Dendritic cell treated with granulocyte-macrophage colony-stimulating factor and Interleukin-4, amounts not matched to agents 40 ng/mL and 50 ng/mL, for 4 days (primary cell): ENCODE data around the gene PLEKHD1.
A peak's percentile ranks its signal among the peaks of the same experiment; 100 is the strongest.

ENCODE experiments used
- H3K27ac Mint-ChIP-seq: one replicate; pipeline ENCODE4 v1.8.0; 2022; ENCODE audit warnings: mild to moderate bottlenecking, mixed read lengths
- H3K27me3 Mint-ChIP-seq: one replicate; pipeline ENCODE4 v1.8.0; 2022; ENCODE audit warnings: mild to moderate bottlenecking, mixed read lengths
- H3K36me3 Mint-ChIP-seq: one replicate; pipeline ENCODE4 v1.8.0; 2022; ENCODE audit warnings: low read depth, mixed read lengths
- H3K4me1 Mint-ChIP-seq: one replicate; pipeline ENCODE4 v1.8.0; 2022; ENCODE audit warnings: low read depth, mixed read lengths
- H3K4me3 Mint-ChIP-seq: one replicate; pipeline ENCODE4 v1.8.0; 2022; ENCODE audit warnings: mild to moderate bottlenecking, moderate library complexity, mixed read lengths
- H3K9me3 Mint-ChIP-seq: one replicate; pipeline ENCODE4 v1.8.0; 2022; ENCODE audit warnings: mixed read lengths
- intact Hi-C: fragments of 100-400 bp; cut with micrococcal nuclease; formaldehyde crosslinking; loops from one replicate; pipeline ENCODE4 v1.15.0; 2022

The PLEKHD1 gene

DNA sequence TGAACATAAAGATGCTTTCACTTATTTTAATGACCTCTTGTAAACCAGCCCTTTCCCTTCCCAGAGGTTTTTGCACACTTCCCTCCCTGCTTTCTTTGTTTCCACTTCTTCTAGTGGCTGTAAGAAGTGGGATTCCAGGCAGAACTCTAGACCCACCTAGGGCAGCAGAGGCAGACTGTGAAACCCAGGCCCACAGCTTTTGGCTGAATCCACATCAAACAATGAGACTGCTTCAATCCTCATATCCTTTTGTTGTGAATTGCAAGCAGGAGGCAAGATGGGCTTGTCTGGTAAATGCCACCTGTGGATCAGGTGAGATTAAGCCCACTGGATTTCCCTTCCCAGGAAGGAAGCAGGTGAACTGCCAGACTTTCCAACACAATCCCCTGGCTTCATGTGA, 77.4 kb downstream of the PLEKHD1 start:
- intact Hi-C loops, result no loop called here
- H3K4me3 Mint-ChIP-seq, result no peak overlapping the region
- H3K4me1 Mint-ChIP-seq, result no peaks in the 10 kb centered on the region
- H3K36me3 Mint-ChIP-seq, result no peaks in the 10 kb centered on the region
- H3K9me3 Mint-ChIP-seq, result no peaks in the 10 kb centered on the region
- H3K27me3 Mint-ChIP-seq, result peaks cover 61% of the 10 kb centered on the region
- H3K27ac Mint-ChIP-seq, result no peak overlapping the region

DNA sequence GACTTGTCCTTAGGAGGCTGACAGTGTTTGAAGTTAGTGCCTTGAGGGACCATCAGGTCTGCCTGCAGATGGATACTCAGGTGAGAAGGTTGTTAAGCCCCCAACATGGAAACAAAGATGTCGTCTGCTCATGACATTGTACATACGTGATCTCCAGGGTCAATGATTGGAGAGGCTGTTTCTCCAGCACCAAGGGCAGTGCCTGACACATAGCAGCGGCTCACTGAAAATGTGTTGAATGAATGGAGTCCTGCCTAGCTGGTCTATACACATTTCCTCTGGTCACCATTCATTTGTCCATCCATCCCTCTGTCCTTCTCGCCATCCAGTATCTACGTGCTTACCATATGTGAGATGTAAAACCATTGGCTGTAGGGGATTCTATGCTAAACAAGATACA, 83.0 kb downstream of the PLEKHD1 start:
- peaks cover 6% of the 10 kb centered on the region for H3K4me1 Mint-ChIP-seq
- peaks cover 83% of the 10 kb centered on the region for H3K27me3 Mint-ChIP-seq
- intact Hi-C loops, result no loop called here
- no peaks in the 10 kb centered on the region for H3K36me3 Mint-ChIP-seq
- no peak overlapping the region for H3K4me3 Mint-ChIP-seq
- no peaks in the 10 kb centered on the region for H3K9me3 Mint-ChIP-seq
- H3K27ac Mint-ChIP-seq, result no peak overlapping the region

DNA sequence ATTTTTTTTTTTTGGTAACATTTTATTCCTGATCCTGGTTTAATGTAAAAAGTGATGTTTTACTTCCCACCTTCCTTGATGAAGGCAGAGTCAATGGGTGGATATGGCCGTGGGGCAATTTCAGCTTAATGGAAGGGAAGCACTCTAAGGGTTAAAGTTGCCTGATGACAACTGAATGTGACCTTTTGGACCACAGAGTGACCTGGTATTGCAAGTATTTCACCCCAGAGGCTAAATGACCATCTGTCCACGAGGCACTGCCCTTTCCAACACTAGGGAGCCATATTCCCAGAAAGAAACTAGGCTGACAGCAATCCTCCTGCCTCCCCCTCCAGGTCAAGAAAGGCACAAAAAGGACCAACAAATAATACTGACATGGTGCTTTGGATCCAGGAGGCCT, 85.3 kb downstream of the PLEKHD1 start:
- no peaks in the 10 kb centered on the region for H3K9me3 Mint-ChIP-seq
- no peak overlapping the region for H3K4me3 Mint-ChIP-seq
- H3K27ac Mint-ChIP-seq, result no peak overlapping the region
- H3K27me3 Mint-ChIP-seq, result peaks cover 88% of the 10 kb centered on the region
- peaks cover 12% of the 10 kb centered on the region for H3K4me1 Mint-ChIP-seq
- H3K36me3 Mint-ChIP-seq, result no peaks in the 10 kb centered on the region
- intact Hi-C loops, result loop anchor here (5.0 kb wide), 1 partner anchor 328 kb away; no protein-coding TSS in a partner anchor

DNA sequence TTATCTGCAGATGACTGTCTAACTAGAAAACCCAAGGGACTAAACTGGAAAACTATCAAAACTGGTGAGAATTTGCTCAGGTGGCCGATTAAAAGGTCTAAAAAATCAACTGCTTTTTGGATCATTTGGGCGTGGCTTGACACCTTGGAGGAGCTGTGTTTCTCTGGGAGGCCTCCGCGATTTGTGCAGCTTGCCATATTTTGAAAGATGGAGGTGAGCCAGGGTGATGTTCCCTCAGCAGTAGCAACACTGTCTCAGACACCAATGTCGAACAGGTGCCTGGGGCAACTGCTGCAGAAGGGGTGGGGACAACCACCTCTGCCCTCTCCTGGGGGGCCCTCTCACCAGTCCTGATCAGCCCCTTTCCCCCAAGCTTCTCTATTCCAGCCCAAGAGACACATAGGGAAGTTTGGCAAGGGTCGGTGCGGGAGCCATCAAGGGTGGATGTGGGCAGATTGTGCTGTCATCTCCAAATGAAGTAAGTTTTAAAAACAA, 86.4 kb downstream of the PLEKHD1 start:
- no peak overlapping the region for H3K4me3 Mint-ChIP-seq
- intact Hi-C loops, result loop anchor here (5.0 kb wide), 1 partner anchor 329 kb away; no protein-coding TSS in a partner anchor
- H3K27me3 Mint-ChIP-seq, result peaks cover 89% of the 10 kb centered on the region
- peaks cover 12% of the 10 kb centered on the region for H3K4me1 Mint-ChIP-seq
- no peak overlapping the region for H3K27ac Mint-ChIP-seq
- no peaks in the 10 kb centered on the region for H3K9me3 Mint-ChIP-seq
- no peaks in the 10 kb centered on the region for H3K36me3 Mint-ChIP-seq

DNA sequence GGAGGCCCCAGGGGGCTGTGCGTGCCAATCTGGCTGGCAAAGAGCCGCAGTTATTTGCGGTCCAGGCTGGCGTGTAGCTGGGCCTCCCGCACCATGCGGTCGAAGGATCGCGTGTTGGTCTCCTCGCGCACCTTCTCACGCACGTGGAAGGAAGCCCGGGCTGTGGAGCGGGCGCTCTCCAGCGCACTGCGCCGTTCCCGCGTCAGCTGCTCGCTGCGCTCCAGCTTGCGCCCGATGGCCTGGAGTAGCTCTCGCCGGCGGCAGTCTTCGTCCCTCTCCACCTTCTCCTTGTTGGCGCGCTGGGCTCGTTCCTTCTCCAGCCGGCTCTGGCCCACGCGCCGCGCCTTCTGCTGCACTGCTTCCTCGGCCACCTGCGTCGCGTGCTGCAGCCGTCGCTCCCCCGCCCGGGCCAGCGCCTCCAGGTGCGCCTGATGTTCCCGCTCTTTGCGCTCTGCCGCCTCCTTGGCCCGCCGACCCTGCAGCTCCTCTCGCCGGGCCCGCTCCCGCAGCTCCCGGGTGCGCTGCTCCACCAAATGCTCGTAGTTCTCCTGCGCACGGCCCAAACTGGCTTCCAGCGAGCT, 87.0 kb downstream of the PLEKHD1 start:
- no peak overlapping the region for H3K27ac Mint-ChIP-seq
- intact Hi-C loops, result loop anchor here (5.0 kb wide), 1 partner anchor 329 kb away; no protein-coding TSS in a partner anchor
- peak overlapping the region; percentile 63 for H3K4me3 Mint-ChIP-seq
- H3K36me3 Mint-ChIP-seq, result no peaks in the 10 kb centered on the region
- peaks cover 89% of the 10 kb centered on the region for H3K27me3 Mint-ChIP-seq
- peaks cover 12% of the 10 kb centered on the region for H3K4me1 Mint-ChIP-seq
- H3K9me3 Mint-ChIP-seq, result no peaks in the 10 kb centered on the region

DNA sequence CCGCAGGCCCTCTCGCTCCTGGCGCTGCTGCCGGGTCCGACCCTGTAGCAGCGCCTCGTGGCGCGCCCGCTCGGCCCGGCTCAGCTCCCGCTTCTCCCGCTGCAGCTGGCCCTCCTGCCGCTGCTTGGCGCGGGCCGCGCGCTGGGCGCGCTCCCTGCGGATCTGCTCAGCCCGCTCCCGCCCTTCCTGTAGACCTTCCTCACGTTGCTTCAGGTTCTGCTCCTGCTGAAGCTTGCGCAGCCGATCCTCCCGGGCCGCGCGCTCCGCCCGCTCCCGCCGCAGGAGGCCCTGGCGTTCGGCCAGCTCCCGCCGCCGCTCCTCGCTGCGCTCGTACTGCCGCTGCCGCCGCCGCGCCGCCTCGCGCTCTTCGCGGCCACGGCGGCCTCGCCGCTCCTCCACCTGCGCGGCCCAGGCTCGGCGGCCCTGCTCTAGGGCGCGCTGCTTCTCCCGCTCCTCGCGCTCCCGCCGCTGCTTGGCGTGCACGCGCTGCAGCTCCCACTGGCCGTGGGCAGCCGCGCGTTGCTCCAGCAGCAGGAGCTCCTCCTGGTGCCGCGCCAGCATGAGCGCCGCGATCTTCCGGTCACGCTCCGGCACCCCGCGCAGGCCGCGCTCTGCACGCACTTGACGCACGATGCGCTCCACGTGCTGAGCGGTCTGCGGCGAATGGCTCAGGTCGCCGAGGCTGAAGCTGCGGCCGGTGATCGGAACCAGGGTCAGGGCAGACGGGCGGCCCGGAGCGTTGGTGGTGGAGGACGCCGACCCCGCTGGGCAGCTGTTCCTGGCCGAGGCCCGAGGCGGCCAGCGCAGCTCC, 87.7 kb downstream of the PLEKHD1 start:
- no peaks in the 10 kb centered on the region for H3K36me3 Mint-ChIP-seq
- H3K27me3 Mint-ChIP-seq, result peaks cover 91% of the 10 kb centered on the region
- intact Hi-C loops, result loop anchor here (5.0 kb wide), 1 partner anchor 330 kb away; no protein-coding TSS in a partner anchor
- peaks cover 12% of the 10 kb centered on the region for H3K4me1 Mint-ChIP-seq
- no peaks in the 10 kb centered on the region for H3K9me3 Mint-ChIP-seq
- H3K4me3 Mint-ChIP-seq, result peak overlapping the region; percentile 63
- H3K27ac Mint-ChIP-seq, result no peak overlapping the region

DNA sequence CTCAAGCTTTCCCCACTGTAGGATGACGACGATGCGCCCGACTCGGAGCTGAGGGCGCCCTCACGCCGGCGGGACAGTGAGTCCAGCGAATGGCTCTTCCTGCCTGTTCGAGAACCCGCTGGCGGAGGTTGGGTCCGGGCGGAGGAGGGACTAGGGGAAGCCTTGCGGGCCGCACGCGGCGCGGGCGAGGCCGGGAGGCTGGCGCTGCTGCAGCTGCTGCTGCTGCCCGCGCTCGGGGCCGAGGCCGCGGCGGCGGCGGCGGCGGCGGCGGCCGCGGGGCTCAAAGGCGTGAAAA, 88.3 kb downstream of the PLEKHD1 start:
- Mint-ChIP-seq H3K27ac (no peak overlapping the region), H3K4me1 (peaks cover 12% of the 10 kb centered on the region)

DNA sequence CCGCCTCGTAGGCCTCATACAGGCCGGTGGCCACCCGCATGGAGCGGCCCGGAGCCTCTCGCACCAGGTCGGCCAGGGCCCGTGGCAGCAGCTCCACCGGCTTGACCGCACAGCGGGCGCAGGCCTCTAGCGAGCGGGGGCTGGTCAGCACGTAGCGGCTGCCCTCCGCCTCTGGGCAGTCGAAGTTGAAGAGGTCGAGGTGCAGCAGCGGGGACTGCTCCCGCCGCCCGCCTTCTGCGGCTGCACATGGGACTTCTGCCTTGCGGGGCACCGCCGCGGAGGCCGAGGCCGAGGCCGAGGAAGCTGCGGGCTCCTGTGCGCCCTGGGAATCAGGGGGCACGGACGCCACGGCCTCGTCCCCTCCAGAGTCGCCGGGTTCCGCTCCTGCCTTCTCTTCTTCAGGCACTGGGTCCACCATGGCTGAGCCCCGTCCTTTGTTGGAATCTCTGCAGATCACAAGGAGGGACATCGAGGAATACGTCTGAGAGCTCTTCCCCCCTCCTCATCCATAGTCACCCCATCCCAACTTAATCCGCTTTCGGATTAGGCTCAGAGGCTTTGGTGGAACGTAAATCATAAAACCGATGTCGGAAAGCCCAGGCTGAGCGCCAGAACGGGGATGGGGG, 88.8 kb downstream of the PLEKHD1 start:
- no peak overlapping the region for H3K4me3 Mint-ChIP-seq
- no peaks in the 10 kb centered on the region for H3K36me3 Mint-ChIP-seq
- no peak overlapping the region for H3K27ac Mint-ChIP-seq
- peaks cover 88% of the 10 kb centered on the region for H3K27me3 Mint-ChIP-seq
- intact Hi-C loops, result loop anchor here (5.0 kb wide), 1 partner anchor 331 kb away; no protein-coding TSS in a partner anchor
- peaks cover 12% of the 10 kb centered on the region for H3K4me1 Mint-ChIP-seq
- no peaks in the 10 kb centered on the region for H3K9me3 Mint-ChIP-seq

More for the DNA sequence above, 88.3 kb downstream of the PLEKHD1 start:
- Mint-ChIP-seq H3K36me3 (no peaks in the 10 kb centered on the region), H3K27me3 (peaks cover 91% of the 10 kb centered on the region), H3K9me3 (no peaks in the 10 kb centered on the region), H3K4me3 (peak overlapping the region; percentile 63)
- intact Hi-C loops, result loop anchor here (5.0 kb wide), 1 partner anchor 330 kb away; no protein-coding TSS in a partner anchor

DNA sequence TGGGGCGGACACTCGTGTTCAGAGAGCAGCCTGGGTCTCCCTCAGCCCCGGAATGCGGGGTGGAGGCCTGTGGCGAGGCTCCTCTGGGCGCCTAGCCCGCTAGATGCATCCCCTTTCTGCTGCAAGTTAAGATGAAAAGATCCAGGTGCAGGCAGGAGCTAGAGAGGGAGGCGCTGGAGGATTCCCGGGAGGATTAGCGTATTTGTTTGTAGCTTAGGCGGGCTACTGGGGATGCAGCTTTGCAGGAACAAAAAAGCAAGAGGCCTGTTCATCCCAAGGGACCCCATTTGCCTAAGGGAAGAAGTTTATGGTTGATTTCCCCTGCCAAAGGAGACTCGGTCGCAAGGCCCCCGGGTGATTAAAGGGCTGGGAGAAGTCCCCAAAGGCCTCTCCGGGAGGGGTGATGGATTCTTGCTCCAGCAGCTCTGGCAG, 89.3 kb downstream of the PLEKHD1 start:
- Mint-ChIP-seq H3K9me3 (no peaks in the 10 kb centered on the region), H3K36me3 (no peaks in the 10 kb centered on the region), H3K4me1 (peaks cover 12% of the 10 kb centered on the region), H3K27ac (no peak overlapping the region), H3K27me3 (peaks cover 88% of the 10 kb centered on the region), H3K4me3 (no peak overlapping the region)
- intact Hi-C loops, result loop anchor here (1.0 to 5.0 kb wide), 2 partner anchors 39 to 332 kb away; no protein-coding TSS in a partner anchor

DNA sequence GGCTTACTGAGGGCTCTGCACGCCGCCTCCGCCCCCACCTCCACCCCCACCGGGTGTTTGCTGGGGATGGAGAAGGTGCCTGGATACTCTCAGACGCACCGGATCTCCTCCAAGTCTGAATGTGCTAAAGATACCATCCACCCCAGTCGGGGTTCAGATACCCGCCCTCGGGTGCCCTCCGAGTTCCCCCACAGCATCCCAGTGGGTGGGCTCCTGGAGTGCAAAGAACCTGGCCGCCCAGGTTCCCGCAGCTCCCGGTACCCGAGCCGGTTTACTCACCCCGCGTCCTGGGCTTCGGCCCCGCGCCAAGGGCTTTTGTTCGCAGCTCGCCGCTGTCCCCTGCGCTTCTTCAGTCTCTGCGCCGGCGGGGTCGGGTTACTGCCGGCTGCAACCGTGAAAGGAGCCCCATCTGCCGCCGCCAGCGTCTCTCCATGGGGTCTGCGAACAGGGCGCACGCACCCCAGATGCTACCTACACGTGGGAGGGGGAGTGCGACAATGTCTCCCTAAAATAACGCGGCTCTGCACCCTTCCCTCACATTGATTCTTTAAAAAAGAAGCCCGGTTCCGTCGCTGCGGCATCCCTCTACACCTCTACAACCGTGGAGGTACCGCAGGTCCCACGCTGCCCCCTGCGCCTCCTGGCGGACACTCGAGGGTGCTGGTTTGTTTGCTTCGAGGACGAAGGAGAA, 89.9 kb downstream of the PLEKHD1 start, which contains the start of gene CCDC177:
TSS of gene CCDC177 (minus strand) at position 609 of the 691 bp plus-strand sequence. CDS start 1,249 bp downstream, outside the sequence.
- intact Hi-C loops, result loop anchor here (1.0 to 5.0 kb wide), 2 partner anchors 39 to 332 kb away; no protein-coding TSS in a partner anchor
- H3K4me1 Mint-ChIP-seq, result peaks cover 12% of the 10 kb centered on the region
- peaks cover 86% of the 10 kb centered on the region for H3K27me3 Mint-ChIP-seq
- H3K4me3 Mint-ChIP-seq, result no peak within 1 kb of the TSS
- H3K9me3 Mint-ChIP-seq, result no peaks in the 10 kb centered on the region
- no peak within 1 kb of the TSS for H3K27ac Mint-ChIP-seq
- no peaks in the 10 kb centered on the region for H3K36me3 Mint-ChIP-seq

DNA sequence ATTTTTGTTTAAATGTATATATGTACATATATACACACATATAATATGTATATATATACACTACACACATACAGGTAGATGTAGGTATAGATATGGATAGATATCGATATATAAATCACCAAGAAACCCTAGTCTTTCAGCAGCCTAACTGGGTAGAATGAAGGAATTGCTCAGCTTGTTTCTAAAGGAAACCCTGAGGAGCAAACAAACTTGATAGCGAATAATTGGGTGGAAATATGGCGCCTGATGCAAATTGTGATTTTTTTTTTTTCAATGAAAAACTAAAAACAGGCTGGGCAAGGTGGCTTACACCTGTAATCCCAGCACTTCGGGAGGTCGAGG, 90.4 kb downstream of the PLEKHD1 start:
- intact Hi-C loops, result loop anchor here (1.0 to 5.0 kb wide), 2 partner anchors 40 to 333 kb away; no protein-coding TSS in a partner anchor
- H3K27ac Mint-ChIP-seq, result no peak overlapping the region
- no peak overlapping the region for H3K4me3 Mint-ChIP-seq
- no peaks in the 10 kb centered on the region for H3K36me3 Mint-ChIP-seq
- peaks cover 12% of the 10 kb centered on the region for H3K4me1 Mint-ChIP-seq
- no peaks in the 10 kb centered on the region for H3K9me3 Mint-ChIP-seq
- peaks cover 84% of the 10 kb centered on the region for H3K27me3 Mint-ChIP-seq

DNA sequence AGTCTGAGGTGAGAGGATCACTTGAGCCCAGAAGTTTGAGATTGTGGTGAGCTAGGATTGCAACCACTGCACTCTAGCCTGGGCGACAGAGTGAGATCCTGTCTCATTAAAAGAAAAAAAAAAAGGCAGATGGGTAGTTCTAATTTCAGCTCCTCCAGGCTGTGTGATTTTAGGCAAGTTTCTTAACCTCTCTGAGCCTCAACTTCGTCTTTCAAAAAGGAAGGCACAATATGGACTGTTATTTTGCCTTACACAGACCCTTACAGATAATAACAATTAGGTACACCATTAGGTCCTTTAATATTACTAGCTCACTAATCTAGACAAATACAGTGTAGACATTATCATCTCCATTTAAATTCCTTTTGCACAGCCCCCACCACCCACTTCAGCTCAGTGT, 94.9 kb downstream of the PLEKHD1 start:
- H3K27ac Mint-ChIP-seq, result no peak overlapping the region
- intact Hi-C loops, result no loop called here
- peaks cover 8% of the 10 kb centered on the region for H3K9me3 Mint-ChIP-seq
- H3K4me3 Mint-ChIP-seq, result no peak overlapping the region
- H3K4me1 Mint-ChIP-seq, result peaks cover 11% of the 10 kb centered on the region
- no peaks in the 10 kb centered on the region for H3K36me3 Mint-ChIP-seq
- H3K27me3 Mint-ChIP-seq, result peaks cover 46% of the 10 kb centered on the region

DNA sequence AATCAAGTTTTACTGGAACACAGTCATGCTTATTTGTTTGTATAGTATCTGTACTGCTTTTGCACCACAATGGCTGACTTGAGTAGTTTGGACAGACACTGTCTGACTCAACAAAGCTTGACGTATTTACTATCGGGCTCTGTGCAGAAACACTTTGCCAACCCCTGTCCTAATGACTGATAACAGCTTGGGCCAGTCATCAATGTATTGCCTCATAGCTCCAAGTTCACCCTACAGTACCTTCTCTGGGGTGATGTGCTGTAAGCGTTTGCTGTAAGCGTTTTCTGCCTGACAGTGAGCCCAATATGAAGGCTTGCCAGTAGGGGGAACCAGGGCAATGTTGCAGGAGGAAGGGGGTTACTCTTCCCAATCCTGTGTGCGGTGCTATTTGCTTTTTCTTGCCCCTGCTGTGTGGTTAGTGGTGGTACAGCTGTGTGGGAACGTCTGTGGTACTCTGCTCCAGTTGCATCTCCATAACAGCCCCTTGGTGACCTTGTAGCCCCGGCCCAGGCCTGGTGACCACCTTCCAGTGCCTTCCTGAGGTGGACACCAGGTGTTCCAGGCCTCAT, 95.6 kb downstream of the PLEKHD1 start:
- no peak overlapping the region for H3K27ac Mint-ChIP-seq
- H3K4me3 Mint-ChIP-seq, result no peak overlapping the region
- H3K27me3 Mint-ChIP-seq, result peaks cover 41% of the 10 kb centered on the region
- H3K36me3 Mint-ChIP-seq, result no peaks in the 10 kb centered on the region
- peaks cover 12% of the 10 kb centered on the region for H3K4me1 Mint-ChIP-seq
- peaks cover 8% of the 10 kb centered on the region for H3K9me3 Mint-ChIP-seq
- intact Hi-C loops, result loop anchor here (10.0 kb wide), 1 partner anchor 445 kb away; no protein-coding TSS in a partner anchor
